Stromal cell of bone marrow (primary cell): Measurements from ENCODE around the gene GLP2R.

Experiments
- DNase-seq: peaks from one replicate; pipeline ENCODE4 v3.0.0-alpha.2; 2012; ENCODE audit warnings: low read depth

Gene GLP2R

GRCh38 chr17:9813166-9813565 lies 12.6 kb upstream of the GLP2R start:
- DNase-seq, result no peak

- no peak for DNase-seq
Observed at GRCh38 chr17:9814337-9814945, 11.3 kb upstream of the GLP2R start.

GRCh38 chr17:9816472-9816871 lies 9.3 kb upstream of the GLP2R start:
- no peak for DNase-seq

- no peak for DNase-seq
Observed at GRCh38 chr17:9817086-9817485, 8.6 kb upstream of the GLP2R start.

- no peak for DNase-seq
Observed at GRCh38 chr17:9818760-9819159, 7.0 kb upstream of the GLP2R start.

- DNase-seq, result no peak
Observed at GRCh38 chr17:9820448-9820847, 5.3 kb upstream of the GLP2R start.

- DNase-seq, result no peak
Observed at GRCh38 chr17:9821921-9822320, 3.8 kb upstream of the GLP2R start, which contains the start of gene GSG1L2. Gene GSG1L2, minus strand, starts transcription at chr17:9822079. Its CDS starts 8 bp downstream, at chr17:9822071.

GRCh38 chr17:9824094-9824493 lies 1.6 kb upstream of the GLP2R start:
- no peak for DNase-seq

- DNase-seq, result no peak
Observed at GRCh38 chr17:9824797-9825338, 856 bp upstream of the GLP2R start.

- no peak for DNase-seq
Observed at GRCh38 chr17:9828296-9829295, 2.9 kb downstream of the GLP2R start.

GRCh38 chr17:9829343-9829742 lies 3.6 kb downstream of the GLP2R start:
- DNase-seq, result no peak

- DNase-seq, result no peak
Observed at GRCh38 chr17:9830711-9831110, 5.0 kb downstream of the GLP2R start.

- DNase-seq, result no peak
Observed at GRCh38 chr17:9833922-9834321, 8.2 kb downstream of the GLP2R start.

GRCh38 chr17:9837551-9838471 lies 12.1 kb downstream of the GLP2R start:
- peak; percentile 61 for DNase-seq

GRCh38 chr17:9839433-9839832 lies 13.7 kb downstream of the GLP2R start:
- no peak for DNase-seq

GRCh38 chr17:9842057-9842758 lies 16.5 kb downstream of the GLP2R start:
- peak; percentile 19 for DNase-seq

GRCh38 chr17:9843152-9844010 lies 17.7 kb downstream of the GLP2R start:
- no peak for DNase-seq

GRCh38 chr17:9844153-9844552 lies 18.4 kb downstream of the GLP2R start:
- DNase-seq, result no peak

GRCh38 chr17:9845306-9845705 lies 19.6 kb downstream of the GLP2R start:
- no peak for DNase-seq

GRCh38 chr17:9850151-9850550 lies 24.4 kb downstream of the GLP2R start:
- DNase-seq, result no peak
